AG09319 (cell line): ENCODE data around the gene MAP3K21.

Experiments used
- DNase-seq: peaks from one replicate; pipeline ENCODE4 v3.0.0-alpha.2; 2010; ENCODE audit warnings: low read depth; ENCODE audit errors: extremely low read depth
- TF ChIP-seq, protein P1 (sequence below): IDR thresholded peaks from 2 replicates; pipeline ENCODE4 v1.5.1; 2011; ENCODE audit warnings: low read depth, mild to moderate bottlenecking, inconsistent platforms, low read length, moderate library complexity

MAP3K21 gene

GRCh38 chr1:233360525-233361102 is 33.1 kb downstream of the MAP3K21 start:
- TF ChIP-seq, protein P1, sequence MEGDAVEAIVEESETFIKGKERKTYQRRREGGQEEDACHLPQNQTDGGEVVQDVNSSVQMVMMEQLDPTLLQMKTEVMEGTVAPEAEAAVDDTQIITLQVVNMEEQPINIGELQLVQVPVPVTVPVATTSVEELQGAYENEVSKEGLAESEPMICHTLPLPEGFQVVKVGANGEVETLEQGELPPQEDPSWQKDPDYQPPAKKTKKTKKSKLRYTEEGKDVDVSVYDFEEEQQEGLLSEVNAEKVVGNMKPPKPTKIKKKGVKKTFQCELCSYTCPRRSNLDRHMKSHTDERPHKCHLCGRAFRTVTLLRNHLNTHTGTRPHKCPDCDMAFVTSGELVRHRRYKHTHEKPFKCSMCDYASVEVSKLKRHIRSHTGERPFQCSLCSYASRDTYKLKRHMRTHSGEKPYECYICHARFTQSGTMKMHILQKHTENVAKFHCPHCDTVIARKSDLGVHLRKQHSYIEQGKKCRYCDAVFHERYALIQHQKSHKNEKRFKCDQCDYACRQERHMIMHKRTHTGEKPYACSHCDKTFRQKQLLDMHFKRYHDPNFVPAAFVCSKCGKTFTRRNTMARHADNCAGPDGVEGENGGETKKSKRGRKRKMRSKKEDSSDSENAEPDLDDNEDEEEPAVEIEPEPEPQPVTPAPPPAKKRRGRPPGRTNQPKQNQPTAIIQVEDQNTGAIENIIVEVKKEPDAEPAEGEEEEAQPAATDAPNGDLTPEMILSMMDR = no peak
- no peak for DNase-seq

- no peak for DNase-seq
- TF ChIP-seq, protein P1 = no peak
These were observed 34.4 kb downstream of the MAP3K21 start for GRCh38 chr1:233361876-233362275.

GRCh38 chr1:233362743-233363142 is 35.2 kb downstream of the MAP3K21 start:
- TF ChIP-seq, protein P1 = no peak
- no peak for DNase-seq

DNA sequence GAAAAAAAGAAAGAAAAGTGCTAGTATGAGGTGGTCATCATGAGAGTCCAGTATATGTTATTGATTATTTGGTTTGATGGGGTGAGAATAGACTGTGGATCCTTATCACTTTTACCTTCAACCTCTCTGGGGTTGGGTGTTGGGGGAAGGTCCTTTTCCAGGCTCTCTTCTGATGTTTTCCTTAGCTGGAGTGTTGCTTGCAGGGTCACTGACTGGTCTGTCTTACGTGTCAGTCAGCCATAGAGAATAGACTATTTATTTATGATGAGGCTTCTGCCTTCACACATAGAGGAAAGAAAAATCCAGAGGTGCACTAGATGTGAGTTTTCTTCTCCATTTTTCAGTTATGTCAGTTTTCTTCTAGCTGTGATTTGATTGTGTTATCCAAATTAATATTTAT is 36.5 kb downstream of the MAP3K21 start:
- TF ChIP-seq, protein P1 = no peak
- DNase-seq = no peak

DNA sequence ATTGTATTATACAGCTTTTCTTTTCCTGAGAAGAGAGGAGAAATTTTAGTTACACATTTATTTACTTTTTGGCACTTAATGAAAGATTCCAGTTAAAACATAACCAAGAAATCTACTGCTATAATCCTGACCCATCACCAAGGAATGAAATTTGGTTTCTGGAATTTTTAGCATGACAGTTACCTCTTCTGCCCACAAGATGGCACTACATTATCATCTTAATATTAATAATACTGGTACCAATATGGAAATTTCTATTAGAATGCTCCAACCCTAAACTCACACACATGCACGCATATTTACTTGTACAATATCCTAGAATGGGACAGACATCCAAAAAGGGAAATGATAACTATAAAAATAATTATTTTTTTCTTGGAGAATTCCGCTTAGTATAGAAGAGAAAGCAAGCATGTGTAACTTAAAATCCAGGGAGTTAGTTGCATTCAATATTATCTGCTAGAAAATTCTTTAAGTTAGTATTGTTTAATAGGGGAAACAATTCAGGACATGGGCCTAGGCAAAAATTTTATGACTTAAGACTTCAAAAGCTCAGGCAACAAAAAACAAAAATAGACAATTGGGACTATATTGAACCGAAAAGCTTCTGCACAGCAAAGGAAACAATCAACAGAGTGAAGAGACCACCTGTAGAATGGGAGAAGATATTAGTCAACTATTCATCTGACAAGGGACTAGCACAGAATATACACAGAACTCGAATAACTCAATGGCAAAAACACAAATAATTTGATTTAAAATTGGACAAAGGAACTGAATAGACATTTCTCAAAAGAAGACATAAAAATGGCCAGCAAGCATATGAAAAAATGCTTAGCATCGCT is 37.4 kb downstream of the MAP3K21 start:
- TF ChIP-seq, protein P1 = peak; percentile 64
- no peak for DNase-seq

GRCh38 chr1:233366575-233366974 is 39.1 kb downstream of the MAP3K21 start:
- no peak for DNase-seq
- TF ChIP-seq, protein P1 = no peak

GRCh38 chr1:233367057-233367803 is 39.7 kb downstream of the MAP3K21 start:
- TF ChIP-seq, protein P1 = no peak
- peak; percentile 2 for DNase-seq
